PFSK-1 (cell line): Measurements from ENCODE around the gene ANO4.

Experiments
- FOXP2 ChIP-seq: optimal IDR thresholded peaks from 2 replicates; pipeline ENCODE3; 2011; ENCODE audit warnings: borderline replicate concordance, control low read depth, inconsistent platforms; ENCODE audit not compliant: insufficient read depth; ENCODE audit errors: extremely low read length, extremely low read depth
- POLR2AphosphoS5 ChIP-seq: IDR thresholded peaks from 2 replicates; pipeline ENCODE4 v1.6.1; 2012; ENCODE audit warnings: low read depth, mild to moderate bottlenecking, control low read depth, low read length, moderate library complexity
- SIN3A ChIP-seq: IDR thresholded peaks from 2 replicates; pipeline ENCODE4 v1.6.1; 2012; ENCODE audit warnings: mild to moderate bottlenecking, low read length, moderate library complexity, borderline replicate concordance; ENCODE audit not compliant: insufficient read depth
- TAF1 ChIP-seq: IDR thresholded peaks from 2 replicates; pipeline ENCODE4 v1.6.1; 2012; ENCODE audit warnings: low read length, control low read depth, borderline replicate concordance; ENCODE audit not compliant: insufficient read depth
- TF ChIP-seq, protein P1 (sequence below), 2 experiments: IDR thresholded peaks; 2 replicates each; pipeline versions ENCODE4 v1.6.1 to v1.8.0; 2011 to 2012; ENCODE audit warnings: low read depth in 2 of 2, low read length in 2 of 2, control low read depth in 1 of 2, inconsistent platforms in 1 of 2, mild to moderate bottlenecking in 1 of 2, moderate library complexity in 1 of 2; ENCODE audit not compliant: insufficient read depth in 1 of 2

The ANO4 gene

DNA sequence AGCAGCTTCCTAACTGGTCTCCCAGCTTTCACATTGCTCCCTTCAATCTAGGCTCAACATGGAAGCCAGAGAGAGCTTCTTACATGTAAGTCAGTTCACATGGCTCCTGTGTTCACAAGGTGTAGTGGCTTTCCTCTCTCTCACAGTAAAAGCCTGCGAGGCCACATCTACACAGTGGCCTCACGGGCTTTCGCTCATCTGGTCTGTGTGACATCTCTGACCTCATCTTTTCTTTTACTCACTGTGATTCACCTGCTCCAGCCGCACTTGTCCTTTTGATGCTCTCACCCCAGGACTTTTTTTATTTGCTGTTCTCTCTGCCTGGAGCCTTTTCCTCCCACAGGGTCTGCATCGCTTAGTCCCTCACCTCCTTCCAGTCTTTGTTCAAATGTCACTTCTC is 293.3 kb downstream of the ANO4 start:
- no peak for TF ChIP-seq TAF1
- no peak for TF ChIP-seq POLR2AphosphoS5
- TF ChIP-seq, protein P1, sequence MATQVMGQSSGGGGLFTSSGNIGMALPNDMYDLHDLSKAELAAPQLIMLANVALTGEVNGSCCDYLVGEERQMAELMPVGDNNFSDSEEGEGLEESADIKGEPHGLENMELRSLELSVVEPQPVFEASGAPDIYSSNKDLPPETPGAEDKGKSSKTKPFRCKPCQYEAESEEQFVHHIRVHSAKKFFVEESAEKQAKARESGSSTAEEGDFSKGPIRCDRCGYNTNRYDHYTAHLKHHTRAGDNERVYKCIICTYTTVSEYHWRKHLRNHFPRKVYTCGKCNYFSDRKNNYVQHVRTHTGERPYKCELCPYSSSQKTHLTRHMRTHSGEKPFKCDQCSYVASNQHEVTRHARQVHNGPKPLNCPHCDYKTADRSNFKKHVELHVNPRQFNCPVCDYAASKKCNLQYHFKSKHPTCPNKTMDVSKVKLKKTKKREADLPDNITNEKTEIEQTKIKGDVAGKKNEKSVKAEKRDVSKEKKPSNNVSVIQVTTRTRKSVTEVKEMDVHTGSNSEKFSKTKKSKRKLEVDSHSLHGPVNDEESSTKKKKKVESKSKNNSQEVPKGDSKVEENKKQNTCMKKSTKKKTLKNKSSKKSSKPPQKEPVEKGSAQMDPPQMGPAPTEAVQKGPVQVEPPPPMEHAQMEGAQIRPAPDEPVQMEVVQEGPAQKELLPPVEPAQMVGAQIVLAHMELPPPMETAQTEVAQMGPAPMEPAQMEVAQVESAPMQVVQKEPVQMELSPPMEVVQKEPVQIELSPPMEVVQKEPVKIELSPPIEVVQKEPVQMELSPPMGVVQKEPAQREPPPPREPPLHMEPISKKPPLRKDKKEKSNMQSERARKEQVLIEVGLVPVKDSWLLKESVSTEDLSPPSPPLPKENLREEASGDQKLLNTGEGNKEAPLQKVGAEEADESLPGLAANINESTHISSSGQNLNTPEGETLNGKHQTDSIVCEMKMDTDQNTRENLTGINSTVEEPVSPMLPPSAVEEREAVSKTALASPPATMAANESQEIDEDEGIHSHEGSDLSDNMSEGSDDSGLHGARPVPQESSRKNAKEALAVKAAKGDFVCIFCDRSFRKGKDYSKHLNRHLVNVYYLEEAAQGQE (IDR thresholded peaks at IDR 0.05; ENCODE audit: insufficient read depth in 1 of 2, low read depth in 2 of 2, low read length in 2 of 2) = no peak
- no peak for TF ChIP-seq SIN3A
- no peak for TF ChIP-seq FOXP2

DNA sequence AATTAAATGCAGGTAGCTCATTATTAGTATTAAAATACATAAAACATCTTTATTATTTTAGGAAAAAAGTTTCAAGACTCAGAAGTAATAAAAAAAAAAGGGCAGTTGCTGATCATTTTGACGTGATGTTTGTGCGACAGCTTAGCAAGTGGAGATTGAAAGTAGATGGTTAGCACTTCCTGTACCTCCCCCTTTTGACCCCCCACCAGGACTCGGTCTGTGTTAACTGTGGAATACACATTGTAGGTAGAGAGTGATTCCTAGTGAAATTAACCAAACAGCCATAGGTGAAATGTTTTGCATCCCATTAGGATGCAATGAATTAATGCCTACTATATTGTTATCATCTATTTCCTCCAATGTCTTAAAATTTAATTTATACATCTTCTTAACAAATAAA is 294.7 kb downstream of the ANO4 start:
- no peak for TF ChIP-seq FOXP2
- no peak for TF ChIP-seq POLR2AphosphoS5
- no peak for TF ChIP-seq TAF1
- TF ChIP-seq, protein P1 (IDR thresholded peaks at IDR 0.05; ENCODE audit: insufficient read depth in 1 of 2, low read depth in 2 of 2, low read length in 2 of 2) = no peak
- TF ChIP-seq SIN3A = no peak

DNA sequence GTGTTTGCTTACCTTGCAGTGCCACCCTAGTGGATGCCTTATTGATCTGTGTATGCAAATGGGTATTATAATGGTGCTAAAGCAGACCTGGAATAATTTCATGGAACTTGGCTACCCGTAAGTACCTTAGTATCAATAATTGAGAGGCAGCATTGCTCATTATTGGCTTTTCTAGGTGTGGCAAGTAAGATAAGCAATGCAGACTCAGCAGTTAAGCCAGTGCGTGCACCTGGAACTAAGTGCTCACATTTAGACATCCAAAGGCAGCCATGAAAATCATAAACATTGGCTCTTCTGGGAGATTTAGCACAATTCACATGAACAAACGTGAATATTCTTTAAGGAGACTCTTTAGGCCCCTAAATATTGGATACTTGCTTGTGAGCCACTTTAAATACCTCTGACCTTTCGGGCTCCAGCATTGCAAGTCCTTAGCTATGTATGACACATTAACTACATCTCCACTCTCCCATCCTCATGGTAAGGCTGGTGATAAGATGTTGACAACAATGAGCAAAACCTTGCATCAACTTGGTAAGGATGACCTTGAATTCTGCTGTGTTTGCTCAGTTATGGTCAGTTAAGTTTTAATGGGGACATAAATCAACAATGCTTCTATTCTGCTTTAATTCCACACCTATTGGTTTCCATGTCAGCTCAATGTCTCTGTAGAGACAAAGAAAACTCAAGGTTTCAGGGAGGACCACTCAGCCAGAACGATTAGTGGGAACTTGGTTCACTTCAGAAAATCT is 303.4 kb downstream of the ANO4 start:
- TF ChIP-seq, protein P1 (IDR thresholded peaks at IDR 0.05; ENCODE audit: insufficient read depth in 1 of 2, low read depth in 2 of 2, low read length in 2 of 2) = no peak
- TF ChIP-seq TAF1 (no peak), FOXP2 (no peak), SIN3A (no peak), POLR2AphosphoS5 (no peak)

DNA sequence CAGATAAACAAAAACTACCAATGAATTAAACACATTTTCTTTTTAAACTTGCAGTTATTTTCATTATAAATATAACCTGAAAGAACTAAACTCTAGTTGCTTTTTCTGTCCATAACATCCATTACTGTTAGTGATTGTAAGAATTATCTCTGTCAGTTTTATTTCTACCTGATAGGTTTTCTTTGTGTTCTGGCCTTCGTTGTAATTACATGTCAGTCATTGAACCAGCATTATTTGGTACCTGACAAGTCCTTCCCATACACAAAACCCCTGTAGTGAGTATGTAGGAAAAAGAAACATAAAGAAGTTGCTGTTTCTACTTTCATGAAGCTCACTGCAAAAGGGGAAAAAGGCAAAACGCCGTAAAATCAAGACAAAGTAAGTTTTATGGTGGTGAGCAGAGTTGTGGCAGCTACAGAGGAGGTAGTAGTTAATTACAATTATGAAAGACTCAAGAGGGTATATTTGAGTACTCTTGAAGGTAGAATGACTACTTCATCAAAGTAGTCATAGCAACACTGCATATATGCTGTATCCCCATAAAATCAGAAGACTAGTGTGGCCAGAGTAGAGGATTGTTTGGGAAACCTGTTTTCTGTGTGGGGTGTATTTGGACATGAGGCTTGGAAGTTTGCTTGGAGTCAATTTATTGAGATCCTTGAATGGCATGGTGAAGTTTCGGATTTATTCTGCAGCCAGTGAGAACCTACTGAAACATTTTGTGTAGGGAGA is 312.6 kb downstream of the ANO4 start:
- TF ChIP-seq SIN3A = no peak
- TF ChIP-seq POLR2AphosphoS5 = no peak
- TF ChIP-seq FOXP2 = no peak
- TF ChIP-seq, protein P1 (IDR thresholded peaks at IDR 0.05; ENCODE audit: insufficient read depth in 1 of 2, low read depth in 2 of 2, low read length in 2 of 2) = no peak
- TF ChIP-seq TAF1 = no peak
